Heart left ventricle (tissue), 13 donors: ENCODE data around the gene ARHGAP24.

Experiments
- CTCF ChIP-seq, 12 donors: fragments of 200-600 bp; sonication (generic) in 4 of 12; IDR thresholded peaks; one replicate each; pipeline versions ENCODE4 v1.5.0 to v1.8.0; 2018 to 2022; ENCODE audit warnings: antibody characterized with exemption in 12 of 12, mild to moderate bottlenecking in 5 of 12
- POLR2A ChIP-seq, 2 donors: fragments of 450-650 bp; IDR thresholded peaks; one replicate each; pipeline ENCODE4 v1.6.1; 2017; ENCODE audit warnings: antibody characterized with exemption in 2 of 2, mild to moderate bottlenecking in 2 of 2, moderate library complexity in 2 of 2
- donor health status: ischemic (EF 13 %, LVEDD 7.1; RV severe dilation, severe dysfunction).
- donor health status: DM: no; HTN: yes; CAD: no.
- donor health status: DM: no; HTN: no; CAD: no.
- donor health status: ischemic (EF 25% LVEDD 6.9; RV normal size, moderate dysfunction).
- donor health status: ischemic (EF 25% LVEDD 5.7; RV mildly dilated, moderate dysfunction).
- donor health status: ischemic (EF 35%, LVEDD 5.7; RV mildly dilated, moderate dysfunction).
- donor health status: nonischemic (EF 11% LVEDD 7.7; RV severe dilation, severe dysfunction).
- donor health status: DM: yes; HTN: yes; CAD: no.
- donor health status: PGD.
- donor health status: ischemic (EF 29% LVEDD 5.4; RV normal size, mild dysfunction).
- donor health status: nonischemic (EF 23%, LVEDD 6.1; RV moderate dilation, normal function).

DNA sequence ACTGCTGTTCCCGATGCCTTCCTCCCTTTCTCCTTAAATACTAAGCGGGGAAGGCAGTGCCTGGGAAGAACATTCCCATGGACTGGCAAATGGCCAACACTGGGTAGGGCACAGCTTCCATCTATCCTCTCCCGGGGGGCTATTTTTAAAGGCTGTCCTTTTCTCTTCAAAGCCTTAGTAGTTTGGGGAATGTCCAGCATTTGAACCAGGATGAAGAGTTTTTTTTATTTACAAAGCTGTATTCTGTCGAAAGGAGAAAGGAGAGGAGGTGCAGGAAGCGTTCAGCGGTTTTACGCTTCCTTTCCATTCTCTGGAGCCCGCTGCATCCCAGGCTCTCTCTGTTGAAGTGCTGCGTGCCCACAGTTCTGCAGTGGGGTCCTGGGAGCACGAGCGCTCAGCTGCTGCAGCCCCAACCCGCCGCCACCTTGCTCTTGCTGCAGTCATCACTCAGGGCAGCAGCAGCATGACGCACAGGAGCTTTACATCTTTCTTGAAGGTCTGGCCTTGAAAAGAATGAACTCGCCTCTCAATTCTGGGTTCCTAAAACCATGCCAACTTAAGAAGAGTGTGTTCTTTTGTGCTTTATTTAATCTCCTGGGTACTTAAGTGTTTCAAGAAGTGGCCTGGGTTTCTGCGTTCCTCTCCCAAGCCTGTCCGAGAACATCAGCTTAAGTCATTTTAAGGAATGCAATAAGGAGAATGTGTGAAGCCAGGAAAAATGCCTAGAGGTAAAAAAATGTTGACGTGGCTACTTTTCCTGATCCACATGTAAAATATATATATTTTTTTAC, 457.7 kb downstream of the ARHGAP24 start:
- TF ChIP-seq CTCF (IDR thresholded peaks at IDR 0.05) (no peak), POLR2A (IDR thresholded peaks at IDR 0.05) (no peak)
